Measurements from ENCODE around the gene SYNJ2.
A peak's percentile ranks its signal among the peaks of the same experiment; 100 is the strongest.

The SYNJ2 gene

DNA sequence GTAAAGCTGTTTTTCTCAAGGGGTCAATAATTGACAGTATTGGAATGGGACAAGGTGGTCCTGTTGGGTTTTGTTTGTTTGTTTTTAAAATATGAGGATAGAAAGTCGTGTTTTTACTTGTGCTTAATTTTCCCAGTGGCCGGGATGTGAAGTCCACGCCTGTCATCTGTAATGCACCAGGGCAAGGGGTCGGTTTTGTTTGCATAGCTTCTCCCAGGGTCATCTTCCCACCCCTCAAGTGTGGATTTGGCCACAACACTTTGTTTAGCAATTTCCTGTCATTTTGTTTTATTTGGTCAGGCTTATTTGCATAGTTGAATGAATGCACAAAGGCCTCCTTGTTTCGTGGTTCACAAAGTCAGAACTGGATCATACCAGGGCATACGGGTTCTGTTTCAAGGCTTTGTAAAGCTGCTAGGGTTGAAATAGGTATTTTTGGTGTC, 29.8 kb downstream of the SYNJ2 start:
- no peak for DNase-seq (ENCODE audit: low read depth in 3 of 3)

DNA sequence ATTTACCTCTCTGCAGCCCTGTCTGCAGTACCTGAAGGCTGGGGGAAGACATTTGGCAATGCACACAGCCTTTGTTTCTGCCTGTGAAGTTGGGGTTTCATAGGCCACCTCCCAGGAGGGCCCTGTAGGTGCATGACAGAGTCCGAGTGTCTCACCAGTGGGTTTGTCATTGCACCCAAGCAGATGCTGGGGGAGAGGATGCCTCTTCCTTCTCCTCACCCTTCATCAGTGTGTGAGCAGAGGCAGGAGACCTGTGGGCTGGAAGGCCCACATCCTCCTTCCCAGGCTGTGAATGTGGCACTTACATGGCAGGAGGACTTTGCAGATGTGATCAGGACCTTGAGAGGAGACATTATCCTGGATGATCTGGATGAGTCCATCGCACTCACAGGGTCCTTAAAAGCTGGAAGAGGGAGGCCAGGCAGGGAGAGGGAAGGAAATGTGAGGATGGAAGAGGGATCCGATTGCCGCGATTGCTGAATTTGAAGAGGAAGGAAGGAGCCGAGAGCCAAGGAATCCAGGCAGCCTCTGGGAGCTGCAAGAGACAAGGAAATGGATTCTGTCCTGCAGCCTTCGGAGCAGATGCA, 30.4 kb downstream of the SYNJ2 start:
- no peak for DNase-seq (ENCODE audit: low read depth in 3 of 3)

DNA sequence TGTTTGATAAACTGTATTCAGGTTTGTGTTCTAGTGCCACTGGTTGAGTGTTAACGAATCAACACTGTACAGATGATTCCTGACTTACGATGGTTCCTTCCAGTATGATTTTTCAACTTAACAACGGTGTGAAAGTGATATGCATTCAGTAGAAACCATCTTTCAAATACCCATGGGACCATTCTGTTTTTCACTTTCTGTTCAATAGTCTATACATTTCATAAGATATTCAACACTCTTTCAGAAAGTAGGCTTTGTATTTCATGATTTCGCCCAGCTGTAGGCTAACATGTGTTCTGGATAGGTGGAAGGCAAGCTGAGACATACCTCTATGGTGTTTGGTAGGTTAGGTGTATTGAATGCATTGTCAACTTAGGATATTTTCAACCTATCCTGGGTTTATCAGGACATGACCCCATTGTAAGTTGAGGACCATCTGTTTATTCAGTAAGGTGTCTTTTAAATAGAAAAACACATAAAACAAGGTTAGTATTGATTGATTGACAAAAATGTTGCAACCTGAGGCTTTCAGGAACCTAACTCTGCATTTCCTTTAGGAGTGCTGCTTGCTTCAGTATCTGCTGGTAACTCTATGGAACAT, 32.3 kb downstream of the SYNJ2 start:
- no peak for DNase-seq (ENCODE audit: low read depth in 3 of 3)

DNA sequence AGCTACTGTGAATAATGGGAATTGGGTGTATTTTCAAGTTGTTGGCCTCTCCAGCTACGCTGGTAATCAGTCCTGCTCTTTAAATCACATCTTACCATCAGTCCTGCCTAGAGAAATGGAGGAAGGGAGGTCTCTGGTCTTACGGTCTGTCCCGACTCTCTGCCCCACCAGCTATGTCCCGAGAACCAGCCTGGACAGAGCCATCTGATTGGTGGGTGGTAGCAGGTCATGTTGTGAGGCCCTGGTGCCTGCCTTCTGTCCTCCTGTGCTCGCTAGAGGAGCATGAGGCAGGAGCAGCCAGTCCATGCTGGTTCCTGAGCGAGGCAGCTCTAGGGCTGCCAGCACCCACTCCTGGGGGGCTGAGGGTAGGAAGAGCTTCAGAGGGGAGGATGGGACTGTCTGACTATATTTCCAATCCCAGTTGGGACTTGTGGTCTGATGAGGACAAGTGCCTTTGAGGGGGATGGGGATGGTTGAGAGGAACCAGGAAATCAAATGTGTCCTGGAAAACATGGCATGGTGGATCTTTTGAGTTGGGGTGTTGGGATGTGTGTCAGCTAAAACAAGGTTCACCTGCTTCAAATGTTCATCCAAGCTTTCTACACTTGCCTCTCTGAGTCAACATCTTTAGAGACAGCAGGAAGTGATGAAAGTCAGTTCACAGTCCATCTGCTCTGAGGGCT, 33.0 kb downstream of the SYNJ2 start:
- no peak for DNase-seq (ENCODE audit: low read depth in 3 of 3)

DNA sequence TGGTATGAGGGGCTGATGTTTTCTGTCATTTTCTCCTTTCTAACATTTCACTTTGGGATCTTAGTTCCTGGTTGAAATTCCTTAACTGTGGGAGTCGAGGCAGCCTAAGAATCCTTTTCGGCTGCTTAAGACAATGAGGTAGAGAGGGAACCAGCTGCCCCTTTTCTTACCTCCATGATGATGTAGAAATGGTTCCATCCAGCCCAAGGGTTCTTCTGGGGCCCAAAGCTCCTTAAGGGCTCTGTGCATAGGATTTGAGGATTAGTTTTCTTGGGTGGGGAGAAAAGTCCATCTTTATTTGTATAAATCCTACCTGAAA, 33.5 kb downstream of the SYNJ2 start:
- DNase-seq (ENCODE audit: low read depth in 3 of 3) = no peak

DNA sequence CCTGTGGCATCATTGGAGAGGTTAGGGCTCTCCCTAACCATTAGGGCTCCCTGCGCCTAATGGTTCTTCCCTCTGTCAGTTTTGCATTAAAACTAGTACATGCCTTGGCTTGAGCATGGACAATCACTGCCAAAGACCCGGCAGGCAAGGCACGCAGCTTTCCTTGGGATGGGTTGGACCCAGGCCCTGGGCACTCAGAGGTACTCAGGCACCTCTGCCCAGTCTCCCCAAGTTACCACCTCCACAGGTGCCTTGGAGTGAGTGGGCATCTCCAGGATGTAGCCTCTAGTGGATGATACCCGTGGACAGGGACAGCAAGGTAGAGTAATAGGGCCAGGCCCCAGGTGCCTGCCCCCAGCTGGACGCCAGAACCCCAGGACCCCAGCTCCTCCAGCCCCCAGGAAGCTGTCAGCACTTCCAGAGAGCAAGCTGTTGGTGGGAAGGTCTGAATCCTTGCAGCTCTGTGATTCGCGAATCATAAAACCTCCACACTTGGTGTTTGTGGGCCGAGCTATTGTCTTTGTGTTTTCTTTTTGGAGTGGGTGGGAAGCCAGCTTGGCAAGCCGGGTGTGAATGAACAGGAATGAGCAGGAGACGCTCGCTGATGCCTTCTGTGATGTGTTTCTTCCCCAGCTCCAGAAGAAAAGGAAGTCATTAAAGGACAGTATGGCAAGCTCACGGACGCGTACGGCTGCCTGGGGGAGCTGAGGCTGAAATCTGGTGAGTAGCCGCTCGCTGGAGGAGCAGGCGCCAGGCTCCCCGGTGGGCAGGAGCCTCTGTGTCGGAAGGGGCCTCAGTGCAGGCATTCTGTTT, 35.1 kb downstream of the SYNJ2 start:
- no peak for DNase-seq (ENCODE audit: low read depth in 3 of 3)

DNA sequence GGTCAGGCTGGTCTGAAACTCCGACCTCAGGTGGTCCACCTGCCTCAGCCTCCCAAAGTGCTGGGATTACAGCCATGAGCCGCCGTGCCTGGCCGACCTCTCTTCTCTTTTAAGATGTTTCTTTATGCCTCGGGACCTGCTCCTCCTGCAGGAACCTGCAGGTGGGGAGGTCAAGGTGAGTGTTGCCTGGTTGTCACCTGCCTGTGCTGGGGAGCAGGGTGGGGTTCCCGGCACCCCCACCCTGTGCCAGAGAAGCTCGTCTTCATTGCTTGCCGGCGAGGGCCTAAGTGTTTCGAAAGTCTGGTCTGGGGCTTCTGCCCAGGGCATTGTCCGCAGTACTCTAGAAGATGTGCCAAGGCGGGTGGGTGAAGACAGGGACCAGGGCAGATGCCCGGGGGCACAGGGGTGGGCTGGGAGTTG, 36.0 kb downstream of the SYNJ2 start:
- no peak for DNase-seq (ENCODE audit: low read depth in 3 of 3)

DNA sequence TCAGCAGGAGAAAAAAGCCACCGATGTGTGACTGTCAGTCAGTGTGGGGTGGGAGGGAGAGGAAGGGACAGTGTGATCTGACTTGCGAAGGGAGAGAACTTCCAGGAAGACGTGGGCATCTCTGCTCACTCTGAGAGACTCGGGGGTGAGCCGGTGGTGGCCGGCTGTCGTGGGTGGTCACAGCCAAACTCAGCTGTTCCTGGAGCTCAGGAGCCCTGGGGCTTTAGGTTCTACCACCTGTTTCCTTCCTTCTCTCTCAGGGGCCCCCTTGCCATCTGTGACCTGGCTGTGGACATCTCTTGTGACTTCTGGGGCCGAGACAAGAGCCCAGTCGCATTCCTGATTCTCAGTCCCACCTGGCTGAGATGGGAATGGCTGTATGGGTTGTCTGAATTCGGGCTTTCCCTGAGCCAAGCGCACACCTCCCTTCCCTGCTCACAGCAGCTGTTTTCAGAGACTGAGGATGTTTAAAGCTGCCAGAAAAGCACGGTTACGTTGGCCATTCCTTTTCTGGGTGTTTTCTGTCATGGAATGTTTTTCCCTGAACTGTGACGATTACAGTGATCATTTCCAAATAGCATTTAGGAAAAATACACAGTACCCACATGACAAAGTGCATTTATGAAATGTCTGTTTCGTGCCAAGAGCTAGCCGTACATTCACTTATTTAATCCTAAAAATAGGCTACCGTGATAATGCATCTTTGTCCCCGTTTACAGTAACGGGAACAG, 36.5 kb downstream of the SYNJ2 start:
- no peak for DNase-seq (ENCODE audit: low read depth in 3 of 3)

DNA sequence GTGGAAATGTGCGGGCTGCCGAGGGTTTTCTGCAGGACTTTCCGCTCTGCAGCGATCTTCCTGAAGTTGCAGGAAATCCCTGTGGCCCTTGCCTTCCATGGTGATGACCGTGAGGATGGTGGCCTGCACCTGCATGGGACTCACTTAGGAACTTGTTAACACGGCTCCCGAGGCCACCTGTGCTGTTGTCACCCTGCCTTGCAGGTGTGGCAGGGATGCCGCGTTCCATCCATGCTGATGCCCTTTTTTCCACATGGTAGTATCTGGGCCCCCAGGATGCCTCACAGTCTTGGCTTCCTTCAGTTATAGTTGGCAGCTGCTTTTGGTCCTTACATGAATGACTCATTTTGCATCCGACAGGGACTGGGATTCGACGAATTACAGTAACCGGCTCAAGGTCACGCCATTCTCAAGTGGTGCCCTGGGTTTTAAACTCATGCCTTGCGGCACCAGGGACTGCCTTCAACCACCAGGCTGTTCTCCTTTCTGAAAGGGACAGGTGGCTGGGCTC, 37.2 kb downstream of the SYNJ2 start:
- DNase-seq (ENCODE audit: low read depth in 3 of 3) = no peak

DNA sequence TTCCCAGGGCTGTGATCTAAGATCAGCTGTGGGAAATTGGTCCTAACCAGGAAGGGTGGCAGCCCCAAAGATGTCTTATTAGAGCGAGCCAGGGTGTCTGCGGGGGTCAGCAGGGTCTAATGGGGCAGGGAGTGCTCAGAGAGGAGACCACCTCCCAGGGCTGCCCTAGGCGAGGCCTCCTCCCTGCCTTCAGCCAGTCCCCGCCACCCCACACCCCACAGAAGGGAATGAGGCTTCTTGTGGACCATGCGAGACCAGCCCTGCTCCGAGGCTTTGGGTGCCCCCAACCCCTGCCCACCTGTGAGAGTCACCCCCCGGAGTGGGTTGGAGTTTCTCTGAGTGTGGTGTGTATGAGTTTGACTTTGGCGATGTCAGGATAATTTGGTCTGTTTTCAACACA, 37.8 kb downstream of the SYNJ2 start:
- DNase-seq (ENCODE audit: low read depth in 3 of 3) = no peak

DNA sequence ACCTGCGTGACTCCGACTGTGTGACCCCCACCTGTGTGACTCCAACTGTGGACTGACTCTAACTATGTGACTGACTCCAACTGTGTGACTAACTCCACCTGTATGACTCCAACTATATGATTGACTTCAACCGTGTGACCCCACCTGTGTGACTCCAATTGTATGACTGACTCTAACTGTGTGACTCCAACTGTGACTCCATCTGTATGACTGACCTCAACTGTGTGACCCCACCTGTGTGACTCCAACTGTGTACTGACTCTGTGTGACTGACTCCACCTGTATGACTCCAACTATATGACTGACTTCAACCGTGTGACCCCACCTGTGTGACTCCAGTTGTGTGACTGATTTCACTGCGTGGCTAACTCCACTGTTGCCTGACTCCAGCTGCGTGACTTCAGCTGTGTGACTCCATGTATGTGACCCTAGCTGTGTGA, 38.6 kb downstream of the SYNJ2 start:
- no peak for DNase-seq (ENCODE audit: low read depth in 3 of 3)

DNA sequence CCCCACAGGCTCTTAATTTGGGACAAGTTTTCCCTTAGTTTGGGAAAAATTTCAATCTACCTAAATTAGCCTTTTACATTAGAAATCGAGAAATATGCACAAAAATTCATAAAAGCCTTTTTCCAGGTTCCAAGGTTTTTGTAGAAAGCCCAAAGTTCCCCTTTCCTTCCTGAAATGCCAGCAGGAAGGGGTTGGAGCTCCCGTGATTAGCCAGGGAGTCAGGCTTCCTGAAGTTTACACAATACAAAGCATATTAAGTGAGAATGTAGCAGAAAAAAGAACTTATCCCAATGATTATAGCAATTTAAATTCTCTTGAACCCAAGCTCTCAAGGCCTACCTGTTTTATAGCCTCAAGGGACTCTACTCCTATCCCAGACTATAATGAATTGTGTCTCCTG, 39.1 kb downstream of the SYNJ2 start:
- no peak for DNase-seq (ENCODE audit: low read depth in 3 of 3)

DNA sequence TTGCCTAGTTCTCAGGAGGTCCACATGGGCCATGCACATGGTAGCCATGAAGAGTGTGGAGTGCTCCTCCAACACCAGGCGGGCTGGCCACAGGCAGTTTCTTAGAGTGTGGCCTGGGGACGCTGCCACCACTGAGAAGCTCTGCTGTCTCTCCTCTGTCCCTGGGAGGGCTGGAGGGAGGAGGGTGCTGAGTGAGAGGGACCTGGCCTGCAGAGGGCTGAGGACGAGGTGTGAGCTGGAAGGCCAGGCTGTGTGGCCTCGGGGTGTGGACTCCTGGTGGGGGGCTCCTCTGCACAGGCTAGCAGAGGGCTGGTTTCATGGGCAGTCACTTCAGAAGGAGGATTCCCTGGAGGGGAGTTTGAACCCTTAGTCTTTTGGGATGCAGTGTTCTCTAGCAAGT, 39.7 kb downstream of the SYNJ2 start:
- DNase-seq (ENCODE audit: low read depth in 3 of 3) = no peak

DNA sequence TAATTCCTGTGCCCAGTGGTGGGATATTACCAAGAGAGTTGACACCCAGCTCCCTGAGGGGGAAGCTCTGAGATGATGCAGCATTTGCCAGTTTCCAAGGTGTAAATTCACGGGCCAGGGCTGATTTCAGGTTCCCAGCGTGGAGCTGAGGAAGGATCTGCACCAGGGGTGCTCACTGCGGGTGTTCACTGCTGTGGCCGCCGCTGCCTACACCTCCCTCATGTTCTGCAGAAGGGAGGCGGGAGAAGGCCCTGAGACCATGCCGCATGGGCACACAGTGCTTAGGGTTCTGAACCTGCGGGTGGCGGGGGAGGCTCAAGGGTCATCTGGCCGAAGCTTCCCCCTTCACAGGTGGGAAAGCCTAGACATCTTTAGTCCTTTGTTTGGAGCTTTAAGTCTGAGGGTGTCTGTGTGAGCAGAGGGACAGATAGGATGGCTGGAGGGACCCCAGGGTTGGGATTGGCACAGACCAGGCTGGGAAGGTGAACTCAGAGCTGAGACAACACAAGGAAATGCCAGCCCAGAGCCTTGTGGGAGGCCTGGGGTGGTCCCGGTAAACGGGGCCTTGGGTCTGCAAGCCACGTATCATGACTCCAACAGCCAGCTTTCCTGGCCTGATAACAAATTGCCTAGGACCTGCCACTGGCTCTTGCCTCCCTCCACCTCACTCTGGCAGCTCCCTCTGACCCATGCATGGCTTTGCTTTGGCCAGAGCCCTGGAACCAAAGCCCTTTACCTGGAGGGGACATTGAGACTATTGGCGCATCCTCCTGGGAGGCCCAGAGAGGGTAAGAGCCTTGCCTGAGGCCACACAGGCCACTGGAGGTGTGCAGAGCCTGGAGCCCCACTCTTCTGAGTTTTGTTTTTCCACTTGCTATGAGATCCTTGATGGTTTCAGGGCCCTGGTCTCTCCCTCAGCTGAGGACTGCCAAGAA, 40.4 kb downstream of the SYNJ2 start:
- no peak for DNase-seq (ENCODE audit: low read depth in 3 of 3)

DNA sequence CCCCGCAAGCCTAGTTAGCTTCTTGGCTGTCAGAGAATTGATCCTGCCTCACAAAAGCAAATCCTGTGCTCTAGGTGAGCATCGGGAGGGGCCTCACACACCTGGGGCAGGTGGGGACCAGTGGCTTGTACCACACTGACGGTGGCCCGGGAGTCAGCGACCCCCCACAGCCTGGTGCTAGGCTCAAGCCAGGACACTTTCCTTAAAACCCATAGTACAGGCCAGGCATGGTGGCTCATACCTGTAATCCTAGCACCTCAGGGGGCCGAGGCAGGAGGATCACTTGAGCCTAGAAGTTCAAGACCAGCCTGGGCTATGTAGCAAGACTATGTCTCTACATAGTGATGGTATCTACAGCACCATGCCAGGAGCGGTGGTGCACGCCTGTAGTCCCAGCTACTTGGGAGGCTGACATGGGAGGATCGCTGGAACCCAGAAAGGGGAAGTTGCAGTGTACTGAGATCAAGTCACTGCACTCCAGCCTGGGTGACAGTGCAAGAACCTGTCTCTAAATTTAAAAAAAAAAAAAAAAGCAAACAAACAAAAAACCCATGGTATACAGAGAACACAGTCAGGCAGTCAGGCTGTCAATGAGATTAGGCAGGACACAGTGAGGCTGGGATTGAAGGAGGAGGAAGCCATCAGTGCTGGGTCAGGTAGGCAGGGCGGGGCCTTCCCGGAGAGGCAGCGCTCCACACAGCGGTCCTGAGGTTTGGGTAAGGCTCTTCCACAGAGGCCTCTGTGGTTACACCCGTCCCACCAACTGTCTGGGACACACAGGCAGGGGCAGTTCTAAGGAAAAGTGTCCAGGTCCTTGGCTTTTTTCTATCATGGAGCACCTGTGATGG, 41.3 kb downstream of the SYNJ2 start:
- no peak for DNase-seq (ENCODE audit: low read depth in 3 of 3)

DNA sequence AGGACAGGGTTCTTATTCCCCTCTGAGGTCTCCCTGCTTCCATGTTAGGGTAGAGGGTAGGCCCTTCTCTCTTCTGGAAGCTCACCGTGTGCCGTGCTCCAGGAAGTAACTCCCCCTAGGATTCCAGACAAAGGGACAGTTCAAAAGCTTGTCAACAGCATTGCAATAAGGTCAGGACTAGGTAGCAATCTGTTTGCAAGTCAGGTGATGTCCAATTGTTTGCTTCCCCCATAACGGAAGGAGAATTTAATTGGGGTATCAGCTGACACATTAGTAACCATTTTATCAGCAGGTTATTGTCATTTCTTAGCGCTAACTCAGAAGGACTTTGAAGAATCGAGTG, 41.9 kb downstream of the SYNJ2 start:
- DNase-seq (ENCODE audit: low read depth in 3 of 3) = no peak

DNA sequence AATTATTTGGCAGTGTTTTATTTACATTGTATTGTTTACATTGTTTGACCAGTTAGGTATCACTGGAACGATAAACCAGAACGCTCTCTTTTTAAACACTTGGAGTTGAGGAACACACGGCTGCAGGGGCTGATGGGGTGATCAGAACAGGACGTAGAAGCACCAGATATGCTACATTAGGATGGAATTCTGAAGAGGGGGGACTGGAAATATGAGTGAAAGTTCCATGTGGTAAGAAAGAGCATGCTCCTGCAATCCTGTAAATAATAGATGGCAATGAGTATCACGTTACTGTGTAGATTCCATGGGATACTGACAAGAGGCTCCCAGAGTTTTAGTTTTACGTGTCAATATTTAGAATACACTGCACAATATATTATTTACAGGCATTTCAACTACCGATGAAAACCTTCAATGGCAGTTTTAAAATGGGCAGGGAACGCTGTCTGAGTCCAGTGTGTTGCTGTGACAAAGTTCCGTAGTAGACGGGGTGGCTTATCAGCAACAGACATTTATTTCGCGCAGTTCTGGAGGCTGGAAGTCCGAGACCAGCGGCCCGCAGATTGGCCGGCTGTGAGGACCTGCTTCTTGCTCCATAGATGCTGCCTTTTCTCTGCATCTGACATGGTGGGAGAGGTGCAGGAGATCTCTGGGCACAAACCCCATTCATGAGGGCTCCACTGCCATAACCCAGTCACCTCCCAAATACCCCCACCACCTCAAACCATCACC, 43.1 kb downstream of the SYNJ2 start:
- no peak for DNase-seq (ENCODE audit: low read depth in 3 of 3)

DNA sequence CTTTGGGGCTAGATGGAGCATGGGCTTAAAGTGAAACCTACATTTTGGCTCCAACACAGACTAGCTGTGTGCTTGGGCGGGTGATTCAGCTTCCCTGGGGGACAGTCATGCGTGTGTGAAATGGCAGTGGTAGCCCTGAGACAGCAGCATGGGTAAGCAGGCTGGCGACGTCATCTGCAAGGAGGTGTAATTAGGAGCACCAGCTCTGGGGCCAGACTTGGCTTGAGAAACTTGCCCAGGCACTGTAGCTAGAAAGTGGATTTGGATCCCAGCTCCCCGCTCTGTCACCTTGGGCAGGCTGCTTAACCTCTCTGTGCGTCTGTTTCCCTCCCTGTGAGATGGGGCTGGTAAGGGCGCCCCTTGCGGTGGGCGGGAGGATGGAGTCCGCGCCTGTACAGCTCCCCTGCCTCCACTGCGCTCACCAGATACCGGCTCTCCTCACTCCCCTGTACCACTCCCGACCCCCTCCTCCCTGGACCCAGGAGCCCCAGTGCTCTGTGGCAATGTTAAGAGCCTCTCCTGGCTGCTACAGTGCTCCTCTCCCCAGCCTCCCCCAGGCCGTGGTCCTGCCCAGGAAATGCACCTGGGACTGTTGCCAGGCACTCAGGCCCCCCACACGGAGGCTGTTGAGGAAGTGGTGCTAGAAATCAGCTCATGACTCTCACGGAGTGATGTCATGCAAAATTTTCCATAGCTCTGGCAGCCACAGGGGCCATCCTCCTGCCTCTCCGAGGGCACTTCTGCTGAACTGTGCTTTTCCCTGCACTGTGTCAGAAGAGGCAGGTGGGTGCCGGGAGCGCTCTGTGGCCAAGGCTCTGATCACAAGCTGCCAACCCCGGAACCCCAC, 44.6 kb downstream of the SYNJ2 start:
- DNase-seq (ENCODE audit: low read depth in 3 of 3) = peak; percentile 68 to 72 (median 69)
